ENCODE data around the gene CDC123. TPM values are rescaled to one million over a fixed set of nuclear protein-coding genes. Genes with fewer than 3 reads are reported as not detected.
A peak's percentile ranks its signal among the peaks of the same experiment; 100 is the strongest.

Gene CDC123, protein sequence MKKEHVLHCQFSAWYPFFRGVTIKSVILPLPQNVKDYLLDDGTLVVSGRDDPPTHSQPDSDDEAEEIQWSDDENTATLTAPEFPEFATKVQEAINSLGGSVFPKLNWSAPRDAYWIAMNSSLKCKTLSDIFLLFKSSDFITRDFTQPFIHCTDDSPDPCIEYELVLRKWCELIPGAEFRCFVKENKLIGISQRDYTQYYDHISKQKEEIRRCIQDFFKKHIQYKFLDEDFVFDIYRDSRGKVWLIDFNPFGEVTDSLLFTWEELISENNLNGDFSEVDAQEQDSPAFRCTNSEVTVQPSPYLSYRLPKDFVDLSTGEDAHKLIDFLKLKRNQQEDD
- 60.2 to 65.7 TPM (median 60.8 TPM) in 3 replicates for total RNA-seq

- H3K27me3 Mint-ChIP-seq (ENCODE audit: low read depth) = no peaks in the 10 kb centered on the region
- H3K27ac Mint-ChIP-seq = peak within 1 kb of the TSS; percentile 95
- TF ChIP-seq CTCF (IDR thresholded peaks at IDR 0.05; ENCODE audit: unreplicated experiment) = no peak
- H3K4me1 Mint-ChIP-seq = peaks cover 25% of the 10 kb centered on the region
- DNase-seq (ENCODE audit: low spot score in 2 of 2, unreplicated experiment in 2 of 2) = peak; percentile 50 to 75
- H3K36me3 Mint-ChIP-seq = peaks cover 6% of the 10 kb centered on the region
- H3K9me3 Mint-ChIP-seq = no peaks in the 10 kb centered on the region
- H3K4me3 Mint-ChIP-seq = peak within 1 kb of the TSS; percentile 86
These were observed at the start of gene CDC123, which contains the start of gene NUDT5 for GRCh38 chr10:12195603-12196506. Gene CDC123, plus strand, starts transcription at chr10:12196188. Its CDS starts 58 bp downstream, at chr10:12196246. Gene NUDT5, minus strand, starts transcription at chr10:12195891. Its CDS starts 9,600 bp downstream, at chr10:12186291.

GRCh38 chr10:12150163-12150562, 45.8 kb upstream of the CDC123 start:
- no peak for DNase-seq (ENCODE audit: low spot score in 2 of 2, unreplicated experiment in 2 of 2)
- no peaks in the 10 kb centered on the region for H3K9me3 Mint-ChIP-seq
- TF ChIP-seq CTCF (IDR thresholded peaks at IDR 0.05; ENCODE audit: unreplicated experiment) = no peak
- no peaks in the 10 kb centered on the region for H3K27me3 Mint-ChIP-seq (ENCODE audit: low read depth)
- H3K27ac Mint-ChIP-seq = no peak overlapping the region
- H3K4me1 Mint-ChIP-seq = peaks cover 4% of the 10 kb centered on the region
- no peak overlapping the region for H3K4me3 Mint-ChIP-seq
- peaks cover 38% of the 10 kb centered on the region for H3K36me3 Mint-ChIP-seq

DNA sequence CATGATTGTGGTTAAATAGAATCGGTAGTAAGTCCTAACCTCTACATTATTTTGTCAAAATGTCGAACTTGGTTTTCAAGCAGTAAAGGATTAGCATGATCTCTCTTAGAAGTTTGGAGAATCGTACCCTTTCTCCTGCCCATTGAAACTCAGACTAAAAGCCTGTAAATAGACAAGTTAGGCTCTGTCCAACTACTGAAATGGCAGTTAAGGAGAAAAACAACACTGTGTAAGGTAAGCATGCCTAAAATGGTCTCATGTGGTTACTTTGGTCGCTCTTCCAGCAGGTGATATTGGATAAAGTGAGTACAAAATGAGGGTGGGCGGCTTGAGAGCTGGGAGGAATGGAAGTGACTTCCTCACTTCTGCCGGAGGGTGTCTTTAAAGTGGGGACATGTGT, 41.5 kb upstream of the CDC123 start:
- H3K36me3 Mint-ChIP-seq = peaks cover 38% of the 10 kb centered on the region
- H3K27ac Mint-ChIP-seq = peak overlapping the region; percentile 60

GRCh38 chr10:12156367-12157123, 39.4 kb upstream of the CDC123 start:
- no peak for DNase-seq (ENCODE audit: low spot score in 2 of 2, unreplicated experiment in 2 of 2)
- no peaks in the 10 kb centered on the region for H3K9me3 Mint-ChIP-seq
- H3K36me3 Mint-ChIP-seq = peaks cover 38% of the 10 kb centered on the region
- no peak for TF ChIP-seq CTCF (IDR thresholded peaks at IDR 0.05; ENCODE audit: unreplicated experiment)
- H3K27me3 Mint-ChIP-seq (ENCODE audit: low read depth) = no peaks in the 10 kb centered on the region
- H3K27ac Mint-ChIP-seq = no peak overlapping the region
- no peak overlapping the region for H3K4me3 Mint-ChIP-seq
- H3K4me1 Mint-ChIP-seq = peaks cover 4% of the 10 kb centered on the region

More for the DNA sequence above, 41.5 kb upstream of the CDC123 start:
- DNase-seq (ENCODE audit: low spot score in 2 of 2, unreplicated experiment in 2 of 2) = no peak
- no peak overlapping the region for H3K4me3 Mint-ChIP-seq
- no peaks in the 10 kb centered on the region for H3K9me3 Mint-ChIP-seq
- peaks cover 4% of the 10 kb centered on the region for H3K4me1 Mint-ChIP-seq
- no peaks in the 10 kb centered on the region for H3K27me3 Mint-ChIP-seq (ENCODE audit: low read depth)
- TF ChIP-seq CTCF (IDR thresholded peaks at IDR 0.05; ENCODE audit: unreplicated experiment) = no peak

DNA sequence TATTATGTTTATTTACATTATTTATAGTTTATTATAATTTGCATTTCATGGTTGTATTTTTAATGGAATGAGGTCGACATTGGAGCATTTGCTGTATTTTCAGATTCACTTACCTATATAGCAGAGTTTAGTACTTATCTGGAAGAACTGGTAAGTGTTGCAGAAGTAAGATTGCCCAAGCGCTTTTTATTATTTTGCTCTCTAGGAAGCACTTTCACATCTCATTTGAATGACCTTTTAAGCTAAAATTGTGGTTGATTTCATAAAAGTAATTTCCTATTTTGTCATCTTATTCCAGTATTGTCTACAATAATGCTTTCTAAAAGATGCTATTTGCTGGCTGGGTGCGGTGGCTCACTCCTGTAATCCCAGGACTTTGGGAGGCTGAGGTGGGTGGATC, 37.9 kb upstream of the CDC123 start:
- Mint-ChIP-seq H3K4me3 (no peak overlapping the region), H3K27ac (no peak overlapping the region), H3K36me3 (peaks cover 45% of the 10 kb centered on the region), H3K4me1 (peaks cover 4% of the 10 kb centered on the region), H3K27me3 (ENCODE audit: low read depth) (no peaks in the 10 kb centered on the region), H3K9me3 (no peaks in the 10 kb centered on the region)
- TF ChIP-seq CTCF (IDR thresholded peaks at IDR 0.05; ENCODE audit: unreplicated experiment) = no peak
- DNase-seq (ENCODE audit: low spot score in 2 of 2, unreplicated experiment in 2 of 2) = no peak
